ENCODE data around the gene INAVA. TPM values are rescaled to one million over a fixed set of nuclear protein-coding genes. Genes with fewer than 3 reads are reported as not detected.
"Not testable (repeated sequence)": the region's sequence is repeated elsewhere in the genome, so short reads cannot be mapped to it uniquely, and the experiment has no call there.

Gene INAVA
- total and polyA plus RNA-seq, 10 of the 15 experiments (the other 5 are each of a cell fraction or from before 2014, with no cell fraction given): 3.6 to 15.4 (median 9.5) TPM

- H3K27ac ChIP-seq (ENCODE audit: control insufficient read depth, insufficient read depth); H3K79me2 ChIP-seq (ENCODE audit: control insufficient read depth, insufficient read depth, low read length); in situ Hi-C loops (cut with MboI); H3K27me3 ChIP-seq (replicated peaks in 1 of 2; ENCODE audit: control insufficient read depth in 2 of 2, insufficient read depth in 2 of 2, low read length in 1 of 2); H3K4me2 ChIP-seq (ENCODE audit: control insufficient read depth, insufficient read depth); FAIRE-seq; H3K9ac ChIP-seq (ENCODE audit: control insufficient read depth, insufficient read depth, low read length); H3K9me3 ChIP-seq (replicated peaks; ENCODE audit: control insufficient read depth, insufficient read depth, low read length); ATAC-seq; RAD21 ChIA-PET (ENCODE audit: unreplicated experiment); DNase-seq (ENCODE audit: low read depth, low spot score); BruUV-seq (replicated peaks); H3K4me3 ChIP-seq; H3K36me3 ChIP-seq (ENCODE audit: control insufficient read depth in 2 of 2, insufficient read depth in 2 of 2, low read length in 1 of 2); H2AFZ ChIP-seq (ENCODE audit: control insufficient read depth, low read depth, low read length); H4K20me1 ChIP-seq (ENCODE audit: control insufficient read depth, insufficient read depth); H3K4me1 ChIP-seq (ENCODE audit: control insufficient read depth, insufficient read depth, low read length); intact Hi-C loops (cut with micrococcal nuclease; ENCODE audit: unreplicated experiment): not testable (repeated sequence)
- CTCF ChIA-PET: interaction anchor here (1.7 kb wide), 1 partner anchor 59 kb away, joined by 3 read pairs; no protein-coding TSS in a partner anchor
- SMC1A ChIA-PET (ENCODE audit: uncharacterized antibody, unreplicated experiment): interaction anchor here (0.6 to 0.9 kb wide), 2 partner anchors 60 to 130 kb away, joined by 3 read pairs; no protein-coding TSS in a partner anchor
- 72% methylated on average over 10 of the region's 21 CpGs for WGBS (ENCODE audit: insufficient coverage, insufficient replicate concordance, low lambda C conversion rate, missing lambda C conversion rate)
- POLR2A ChIA-PET: interaction anchor here (1.0 kb wide), 1 partner anchor 24 kb away, joined by 3 read pairs; no protein-coding TSS in a partner anchor
Measured at GRCh38 chr1:200911936-200912335, 17.2 kb downstream of the INAVA start.

- SMC1A ChIA-PET (ENCODE audit: uncharacterized antibody, unreplicated experiment): interaction anchor here (0.9 kb wide), 1 partner anchor 129 kb away, joined by 3 read pairs; no protein-coding TSS in a partner anchor
- no peak overlapping the region for H3K9ac ChIP-seq (ENCODE audit: control insufficient read depth, insufficient read depth, low read length)
- no peak overlapping the region for H2AFZ ChIP-seq (ENCODE audit: control insufficient read depth, low read depth, low read length)
- TF ChIP-seq BCLAF1 (IDR thresholded peaks at IDR 0.05): no peak
- TF ChIP-seq CREM (IDR thresholded peaks at IDR 0.05; ENCODE audit: low read depth): no peak
- TF ChIP-seq NR2F1 (conservative IDR thresholded peaks at IDR 0.05): no peak
- TF ChIP-seq TBL1XR1 (IDR thresholded peaks at IDR 0.05; ENCODE audit: low read depth, low read length): no peak
- no peak for TF ChIP-seq ZNF274 (IDR thresholded peaks at IDR 0.05; ENCODE audit: insufficient read depth, insufficient read length)
- no peak for TF ChIP-seq ZNF592 (IDR thresholded peaks at IDR 0.05)
- TF ChIP-seq NFXL1 (IDR thresholded peaks at IDR 0.05; ENCODE audit: borderline replicate concordance): no peak
- TF ChIP-seq PAX5 (IDR thresholded peaks at IDR 0.05; ENCODE audit: borderline replicate concordance, low read depth, low read length): no peak
- no peak for TF ChIP-seq SREBF1 (IDR thresholded peaks at IDR 0.05; ENCODE audit: low read length)
- TF ChIP-seq RELA (IDR thresholded peaks at IDR 0.05; ENCODE audit: borderline replicate concordance, partially characterized antibody): no peak
Measured at GRCh38 chr1:200912737-200913407, 18.2 kb downstream of the INAVA start.

More at GRCh38 chr1:200912737-200913407, 18.2 kb downstream of the INAVA start:
- DNase-seq (ENCODE audit: low read depth, low spot score) (no peak), ATAC-seq (no peak), FAIRE-seq (no peak)
- RAD21 ChIA-PET (ENCODE audit: unreplicated experiment): no interaction called here
- H4K20me1 ChIP-seq (ENCODE audit: control insufficient read depth, insufficient read depth): no peaks in the 10 kb centered on the region
- no peaks in the 10 kb centered on the region for H3K27me3 ChIP-seq (replicated peaks in 1 of 2; ENCODE audit: control insufficient read depth in 2 of 2, insufficient read depth in 2 of 2, low read length in 1 of 2)
- in situ Hi-C loops (cut with MboI): no loop called here
- peaks cover 5% of the 10 kb centered on the region for H3K4me1 ChIP-seq (ENCODE audit: control insufficient read depth, insufficient read depth, low read length)
- no peak overlapping the region for H3K27ac ChIP-seq (ENCODE audit: control insufficient read depth, insufficient read depth)
- peaks cover 0 to 5% of the 10 kb centered on the region in 2 experiments; a peak in 2 of 4 replicates for H3K36me3 ChIP-seq (ENCODE audit: control insufficient read depth in 2 of 2, insufficient read depth in 2 of 2, low read length in 1 of 2)
- CTCF ChIA-PET: interaction anchor here (1.7 kb wide), 1 partner anchor 59 kb away, joined by 3 read pairs; no protein-coding TSS in a partner anchor
- intact Hi-C loops (cut with micrococcal nuclease; ENCODE audit: unreplicated experiment): no loop called here
- BruUV-seq (replicated peaks): no TSS peak
- POLR2A ChIA-PET: interaction anchor here (1.0 kb wide), 1 partner anchor 25 kb away, joined by 3 read pairs; no protein-coding TSS in a partner anchor
- 66% methylated on average over 13 of the region's 13 CpGs for WGBS (ENCODE audit: insufficient coverage, insufficient replicate concordance, low lambda C conversion rate, missing lambda C conversion rate)
- H3K9me3 ChIP-seq (replicated peaks; ENCODE audit: control insufficient read depth, insufficient read depth, low read length): no peaks in the 10 kb centered on the region; the same call in 2 of the 3 replicates
- H3K4me2 ChIP-seq (ENCODE audit: control insufficient read depth, insufficient read depth): no peak overlapping the region
- no peaks in the 10 kb centered on the region for H3K79me2 ChIP-seq (ENCODE audit: control insufficient read depth, insufficient read depth, low read length)
- no peak overlapping the region for H3K4me3 ChIP-seq

Measured in GM12878 (cell line).